GM21447 (cell line): ENCODE results near the gene SNAPC2.
"Not testable (repeated sequence)": the region's sequence is repeated elsewhere in the genome, so short reads cannot be mapped to it uniquely, and the experiment has no call there.

Experiments
- ATAC-seq: cut with Tn5 transposase; IDR thresholded peaks from one replicate; pipeline ENCODE4 v1.9.1; 2021; ENCODE audit not compliant: unreplicated experiment

The SNAPC2 gene

GRCh38 chr19:7932930-7933300 is 12.8 kb downstream of the SNAPC2 start:
- ATAC-seq: no peak

GRCh38 chr19:7933411-7933810 is 13.3 kb downstream of the SNAPC2 start:
- ATAC-seq: no peak

- ATAC-seq: no peak
Measured at GRCh38 chr19:7933828-7934725, 13.9 kb downstream of the SNAPC2 start.

- no peak for ATAC-seq
Measured at GRCh38 chr19:7934766-7935165, 14.6 kb downstream of the SNAPC2 start.

- ATAC-seq: no peak
Measured at GRCh38 chr19:7940841-7941240, 20.7 kb downstream of the SNAPC2 start.

GRCh38 chr19:7941895-7942596 is 21.9 kb downstream of the SNAPC2 start:
- no peak for ATAC-seq

- no peak for ATAC-seq
Measured at GRCh38 chr19:7942981-7943443, 22.9 kb downstream of the SNAPC2 start.

- peak; percentile 95 for ATAC-seq
Measured at GRCh38 chr19:7943444-7944176, 23.5 kb downstream of the SNAPC2 start, which contains the start of gene TIMM44. Gene TIMM44, minus strand, starts transcription at chr19:7943666. Its CDS starts 15 bp downstream, at chr19:7943651.

GRCh38 chr19:7944177-7944761 is 24.1 kb downstream of the SNAPC2 start:
- ATAC-seq: peak; percentile 38

GRCh38 chr19:7947939-7948338 is 27.8 kb downstream of the SNAPC2 start:
- no peak for ATAC-seq

GRCh38 chr19:7953060-7953459 is 32.9 kb downstream of the SNAPC2 start:
- ATAC-seq: no peak

- no peak for ATAC-seq
Measured at GRCh38 chr19:7953576-7953975, 33.4 kb downstream of the SNAPC2 start.

- ATAC-seq: no peak
Measured at GRCh38 chr19:7955696-7956095, 35.6 kb downstream of the SNAPC2 start.

- no peak for ATAC-seq
Measured at GRCh38 chr19:7959211-7959610, 39.1 kb downstream of the SNAPC2 start.

- not testable (repeated sequence) for ATAC-seq
Measured at GRCh38 chr19:7961082-7961481, 40.9 kb downstream of the SNAPC2 start.

GRCh38 chr19:7961920-7962626 is 41.9 kb downstream of the SNAPC2 start:
- no peak for ATAC-seq

- no peak for ATAC-seq
Measured at GRCh38 chr19:7962644-7963268, 42.6 kb downstream of the SNAPC2 start.

- ATAC-seq: no peak
Measured at GRCh38 chr19:7963566-7963965, 43.4 kb downstream of the SNAPC2 start.

GRCh38 chr19:7965259-7965841 is 45.2 kb downstream of the SNAPC2 start:
- no peak for ATAC-seq
